Stimulated activated CD8-positive, alpha-beta memory T cell treated with anti-CD3 and anti-CD28 coated beads, Interleukin-4, amount 100 ng/mL, for 24 hours (primary cell): ENCODE data around the gene LRRC26.

Experiments
- DNase-seq: peaks from one replicate; pipeline ENCODE4 v3.0.0-alpha.2; 2020; ENCODE audit warnings: low read depth

Gene LRRC26

GRCh38 chr9:137182836-137183235 is 13.0 kb upstream of the LRRC26 start:
- no peak for DNase-seq

DNA sequence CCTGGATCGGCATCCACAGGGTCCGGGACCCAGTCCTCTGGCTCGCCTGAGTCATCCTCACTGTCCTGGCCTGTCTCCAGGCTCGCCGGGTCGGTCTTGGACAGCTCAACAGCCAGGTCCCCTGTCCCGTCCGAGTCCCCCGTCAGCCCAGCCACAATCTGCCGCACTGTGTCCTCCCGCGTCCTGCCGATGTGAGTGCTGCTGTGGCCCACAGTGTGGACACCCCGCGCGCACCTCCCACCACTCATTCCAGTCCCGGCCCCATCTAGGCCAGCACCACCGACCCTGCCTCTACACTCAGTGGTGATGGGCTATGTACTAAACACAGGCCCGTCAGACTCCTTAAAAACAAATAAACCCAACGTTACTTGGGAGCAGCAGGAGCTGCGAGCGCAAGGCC is 11.8 kb upstream of the LRRC26 start:
- DNase-seq, result no peak

- no peak for DNase-seq
Measured at GRCh38 chr9:137180491-137180890, 10.6 kb upstream of the LRRC26 start.

GRCh38 chr9:137179761-137180160 is 9.9 kb upstream of the LRRC26 start:
- no peak for DNase-seq

- DNase-seq, result no peak
Measured at GRCh38 chr9:137178939-137179630, 9.2 kb upstream of the LRRC26 start.

GRCh38 chr9:137178201-137178938 is 8.5 kb upstream of the LRRC26 start:
- no peak for DNase-seq

- DNase-seq, result no peak
Measured at GRCh38 chr9:137176302-137177182, 6.7 kb upstream of the LRRC26 start.

GRCh38 chr9:137175345-137175961 is 5.6 kb upstream of the LRRC26 start:
- no peak for DNase-seq

GRCh38 chr9:137174722-137175293 is 5.0 kb upstream of the LRRC26 start:
- DNase-seq, result no peak

GRCh38 chr9:137173796-137174664 is 4.2 kb upstream of the LRRC26 start:
- no peak for DNase-seq

DNA sequence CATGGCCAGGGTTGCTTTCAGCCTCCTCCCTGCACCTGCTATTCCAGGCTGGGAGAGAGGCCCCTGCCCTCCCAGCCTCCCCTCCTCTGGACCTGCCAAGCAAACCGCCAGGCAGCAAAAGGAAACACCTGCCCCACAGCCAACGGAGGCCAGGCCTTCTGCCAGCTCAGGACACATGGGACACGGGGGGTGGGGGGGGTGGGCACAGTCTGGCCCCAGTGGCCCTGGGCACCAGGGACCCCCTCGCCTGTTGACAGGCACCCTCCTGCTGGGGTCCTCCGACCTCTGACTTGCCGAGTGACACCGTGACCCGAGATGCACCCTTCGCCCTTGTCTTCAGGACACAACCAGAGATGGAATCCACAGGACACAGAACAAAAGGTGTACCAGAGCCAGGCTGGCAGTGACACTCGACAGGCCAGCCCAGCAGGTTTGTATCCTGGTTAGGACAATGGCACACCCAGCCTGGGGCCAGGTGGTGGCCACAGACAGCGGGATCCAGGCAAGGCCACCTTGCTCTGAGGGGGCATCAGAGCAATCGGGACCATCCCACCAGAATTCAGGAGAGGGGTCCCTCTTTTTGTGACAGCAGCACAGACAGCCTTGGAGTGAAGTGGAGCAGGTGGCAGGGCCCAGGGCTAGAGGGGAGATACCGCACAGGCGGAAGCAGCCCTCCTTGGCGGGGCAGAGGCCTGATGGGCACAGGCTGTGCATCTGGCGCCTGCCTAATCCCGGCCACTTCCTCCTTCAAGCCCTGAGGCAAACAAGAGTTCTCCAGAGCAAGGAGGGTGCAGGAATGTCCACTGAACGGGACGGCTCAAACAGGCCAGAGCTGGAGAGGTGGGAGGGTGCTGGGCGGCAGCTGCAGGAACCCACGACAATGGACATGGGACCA is 3.3 kb upstream of the LRRC26 start:
- DNase-seq, result no peak

- DNase-seq, result no peak
Measured at GRCh38 chr9:137171149-137171900, 1.5 kb upstream of the LRRC26 start.

GRCh38 chr9:137170486-137171148 is 766 bp upstream of the LRRC26 start:
- DNase-seq, result no peak

DNA sequence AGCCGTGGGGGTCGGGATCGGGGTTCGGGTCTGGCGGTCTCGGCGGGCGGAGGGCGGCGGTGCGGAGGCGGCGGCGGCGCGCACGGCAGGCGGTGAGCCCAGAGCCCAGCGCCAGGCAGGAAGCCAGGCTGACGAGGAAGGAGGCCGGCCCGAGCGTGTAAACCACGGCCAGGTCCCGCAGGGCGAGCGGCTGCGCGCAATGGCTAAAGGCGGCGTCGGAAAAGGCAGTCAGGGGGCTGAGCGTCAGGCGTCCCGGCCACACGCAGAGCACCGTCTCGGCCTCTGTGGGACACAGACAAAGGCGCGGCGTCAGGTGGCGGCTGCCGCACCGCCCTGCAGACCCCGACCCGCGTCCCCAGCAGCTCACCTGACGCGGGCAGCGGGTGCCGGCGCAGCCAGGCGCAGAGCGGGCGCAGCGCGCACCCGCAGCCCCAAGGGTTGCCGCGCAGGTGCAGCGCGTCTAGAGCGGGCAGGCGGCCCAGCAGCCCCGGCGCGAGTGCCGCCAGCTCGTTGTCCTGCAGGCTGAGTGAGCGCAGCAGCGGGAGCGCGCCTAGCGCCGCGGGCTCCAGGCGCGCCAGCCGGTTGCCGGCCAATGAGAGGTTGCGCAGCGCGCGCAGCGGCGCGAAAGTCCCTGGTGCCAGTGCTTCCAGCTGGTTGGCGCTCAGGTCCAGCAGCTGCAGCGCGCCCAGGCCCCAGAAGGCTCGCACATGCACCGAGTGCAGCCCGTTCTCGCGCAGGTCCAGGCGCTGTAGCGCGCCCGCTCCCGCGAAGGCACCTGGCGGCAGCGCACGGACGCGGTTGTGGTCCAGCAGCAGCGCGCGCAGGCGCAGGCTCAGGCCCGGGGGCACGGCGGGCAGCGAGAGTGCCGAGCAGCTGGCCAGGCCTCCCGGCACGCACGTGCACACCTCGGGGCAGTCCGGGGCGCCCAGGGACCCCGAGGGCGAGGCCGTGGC is 671 bp downstream of the LRRC26 start:
- DNase-seq, result no peak

DNA sequence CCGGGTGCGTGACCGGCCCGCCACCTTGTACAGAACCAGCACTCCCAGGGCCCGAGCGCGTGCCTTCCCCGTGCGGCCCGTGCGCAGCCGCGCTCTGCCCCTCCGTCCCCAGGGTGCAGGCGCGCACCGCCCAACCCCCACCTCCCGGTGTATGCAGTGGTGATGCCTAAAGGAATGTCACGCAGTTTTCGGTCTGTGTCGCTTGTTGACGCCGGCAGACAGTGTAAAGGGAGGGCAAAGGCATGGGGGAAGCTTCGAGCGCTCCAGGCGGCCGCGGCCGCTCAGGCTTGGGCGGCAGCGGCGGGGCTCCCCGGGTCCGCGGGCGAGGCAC is 1.3 kb downstream of the LRRC26 start:
- no peak for DNase-seq

- DNase-seq, result no peak
Measured at GRCh38 chr9:137167747-137168572, 1.9 kb downstream of the LRRC26 start.

DNA sequence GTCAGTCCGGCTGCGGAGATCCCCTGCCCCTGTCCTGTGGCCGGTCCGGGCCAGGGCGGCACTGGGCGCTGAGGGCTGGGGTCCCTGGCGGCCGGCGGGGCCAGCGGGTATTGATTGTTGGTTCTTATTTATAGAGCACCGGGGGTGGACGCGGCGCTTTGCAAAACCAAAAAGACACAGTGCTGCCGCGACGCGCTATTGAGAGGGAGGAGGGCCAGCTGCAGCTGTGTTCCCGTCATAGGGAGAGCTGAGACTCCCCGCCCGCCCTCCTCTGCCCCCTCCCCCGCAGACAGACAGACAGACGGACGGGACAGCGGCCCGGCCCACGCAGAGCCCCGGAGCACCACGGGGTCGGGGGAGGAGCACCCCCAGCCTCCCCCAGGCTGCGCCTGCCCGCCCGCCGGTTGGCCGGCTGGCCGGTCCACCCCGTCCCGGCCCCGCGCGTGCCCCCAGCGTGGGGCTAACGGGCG is 2.5 kb downstream of the LRRC26 start:
- no peak for DNase-seq
